GM18519 (cell line): Measurements from ENCODE around the gene TEX14.
"Not testable (repeated sequence)": the region's sequence is repeated elsewhere in the genome, so short reads cannot be mapped to it uniquely, and the experiment has no call there.

Source experiments
- ATAC-seq: cut with Tn5 transposase; IDR thresholded peaks from one replicate; pipeline ENCODE4 v1.9.1; 2021; ENCODE audit warnings: mild to moderate bottlenecking, moderate library complexity; ENCODE audit not compliant: unreplicated experiment, low FRiP score

Gene TEX14

DNA sequence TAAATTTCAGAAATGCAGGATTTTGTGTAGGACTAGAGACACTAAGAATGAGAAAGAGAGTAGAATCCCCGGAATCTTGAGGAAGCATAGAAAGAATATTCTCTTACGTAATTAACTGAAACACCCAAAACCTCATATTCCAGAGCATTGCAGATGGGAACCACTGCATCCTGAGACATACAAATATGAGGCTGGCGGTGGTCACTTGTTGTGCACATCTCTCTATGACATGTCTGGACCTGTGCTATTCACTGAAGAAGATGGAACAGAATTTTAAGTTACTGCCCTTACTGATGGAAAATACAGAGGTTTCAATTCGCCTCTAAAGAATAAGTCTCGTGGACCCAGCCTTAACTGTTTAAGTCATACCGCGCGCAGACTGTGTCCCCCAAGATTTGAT, 1.4 kb upstream of the TEX14 start:
- no peak for ATAC-seq

DNA sequence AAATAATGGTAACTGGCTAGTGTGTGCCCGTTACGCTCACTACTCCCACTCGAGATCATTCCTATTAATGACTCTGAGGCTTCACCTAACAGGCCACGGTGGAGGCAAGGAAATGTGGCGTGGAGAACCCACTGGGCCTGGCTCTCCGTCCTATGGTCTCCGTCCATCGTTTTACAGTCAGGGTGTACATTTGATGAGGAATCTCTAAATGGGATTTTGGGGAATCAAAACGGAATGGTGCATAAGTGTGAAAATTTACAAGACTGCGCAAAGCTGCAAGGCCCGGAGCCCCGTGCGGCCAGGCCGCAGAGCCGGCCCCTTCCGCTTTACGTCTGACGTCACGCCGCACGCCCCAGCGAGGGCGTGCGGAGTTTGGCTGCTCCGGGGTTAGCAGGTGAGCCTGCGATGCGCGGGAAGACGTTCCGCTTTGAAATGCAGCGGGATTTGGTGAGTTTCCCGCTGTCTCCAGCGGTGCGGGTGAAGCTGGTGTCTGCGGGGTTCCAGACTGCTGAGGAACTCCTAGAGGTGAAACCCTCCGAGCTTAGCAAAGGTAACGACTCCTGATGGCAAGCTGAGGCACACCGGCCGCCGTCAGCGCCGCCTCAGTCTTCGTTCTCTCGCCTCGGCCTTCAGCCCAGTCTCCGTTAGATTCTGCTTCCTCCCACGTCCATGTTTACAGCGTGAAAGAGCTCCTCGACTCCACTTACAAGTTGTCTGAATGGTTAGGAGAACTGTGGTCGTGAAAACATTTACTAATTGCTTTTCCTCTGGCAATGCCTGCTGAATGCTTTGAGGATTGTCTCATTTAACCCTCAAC, 602 bp upstream of the TEX14 start, which contains the start of gene RAD51C:
Gene RAD51C, plus strand, starts transcription at position 364 of the 817 bp plus-strand sequence. Its CDS starts 42 bp downstream, at position 406.
- ATAC-seq, result peak; percentile 80

DNA sequence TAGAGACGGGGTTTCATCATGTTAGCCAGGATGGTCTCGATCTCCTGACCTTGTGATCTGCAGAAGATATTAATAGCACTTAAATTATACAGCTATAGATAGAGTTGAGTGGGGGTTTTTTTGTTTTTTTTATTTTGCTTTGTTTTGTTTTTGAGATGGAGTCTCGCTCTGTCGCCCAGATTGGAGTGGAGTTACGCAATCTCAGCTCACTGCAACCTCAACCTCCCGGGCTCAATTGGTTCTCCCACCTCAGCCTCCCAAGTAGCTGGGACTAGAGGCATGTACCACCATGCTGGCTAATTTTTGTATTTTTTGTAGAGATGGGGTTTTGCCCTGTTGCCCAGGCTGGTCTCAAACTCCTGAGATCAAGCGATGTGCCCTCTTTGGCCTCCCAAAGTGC, 1.8 kb downstream of the TEX14 start:
- not testable (repeated sequence) for ATAC-seq

DNA sequence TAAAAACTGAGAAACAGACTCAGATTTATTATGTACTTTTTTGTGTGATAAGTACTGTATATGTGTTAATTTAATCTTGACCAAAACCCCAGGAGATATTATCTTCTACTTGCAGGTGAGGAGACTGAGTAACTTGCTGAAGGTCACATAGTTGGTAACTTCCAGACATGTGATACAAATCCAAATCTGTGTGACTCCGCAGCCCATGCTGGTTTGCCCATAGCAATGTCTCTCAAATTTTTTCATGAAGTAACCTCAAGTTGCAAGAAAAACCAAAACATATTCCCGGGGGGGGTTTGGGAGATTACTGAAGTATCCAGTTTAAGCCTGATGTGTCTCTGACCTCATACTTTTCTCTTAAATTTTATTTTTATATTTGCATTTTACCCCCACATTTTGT, 3.3 kb downstream of the TEX14 start:
- ATAC-seq, result no peak

DNA sequence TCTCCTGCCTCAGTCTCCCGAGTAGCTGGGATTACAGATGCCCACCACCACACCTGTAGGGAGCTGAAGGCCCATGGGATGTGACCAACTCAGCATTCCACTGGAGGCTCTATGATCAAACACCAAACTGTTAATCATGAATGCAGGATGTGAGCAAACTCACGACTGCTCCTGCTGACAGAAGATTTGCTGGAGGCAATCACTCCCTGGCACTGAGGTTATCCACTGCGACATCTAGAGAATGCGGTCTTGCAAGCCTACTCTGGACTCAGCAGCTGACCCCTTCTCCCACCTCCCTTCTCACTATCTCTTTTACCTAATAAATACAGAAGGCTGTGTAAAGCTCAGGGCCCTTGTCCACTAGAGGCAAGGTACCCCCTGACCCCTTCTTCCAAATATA, 4.9 kb downstream of the TEX14 start:
- no peak for ATAC-seq

DNA sequence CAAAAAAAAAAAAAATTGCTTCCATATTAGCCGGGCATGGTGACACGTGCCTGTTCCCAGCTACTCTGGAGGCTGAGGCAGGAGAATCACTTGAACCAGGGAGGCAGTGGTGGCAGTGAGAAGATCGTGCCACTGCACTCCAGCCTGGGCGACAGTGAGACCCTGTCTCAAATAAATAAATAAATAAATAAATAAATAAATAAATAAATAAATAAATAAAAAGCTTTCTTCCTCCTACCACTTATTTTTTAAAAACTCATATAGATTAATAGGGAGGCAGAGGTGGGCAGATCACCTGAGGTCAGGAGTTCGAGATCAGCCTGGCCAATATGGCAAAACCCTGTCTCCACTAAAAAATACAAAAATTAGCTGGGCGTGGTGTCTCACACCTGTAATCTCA, 7.4 kb downstream of the TEX14 start:
- not testable (repeated sequence) for ATAC-seq

DNA sequence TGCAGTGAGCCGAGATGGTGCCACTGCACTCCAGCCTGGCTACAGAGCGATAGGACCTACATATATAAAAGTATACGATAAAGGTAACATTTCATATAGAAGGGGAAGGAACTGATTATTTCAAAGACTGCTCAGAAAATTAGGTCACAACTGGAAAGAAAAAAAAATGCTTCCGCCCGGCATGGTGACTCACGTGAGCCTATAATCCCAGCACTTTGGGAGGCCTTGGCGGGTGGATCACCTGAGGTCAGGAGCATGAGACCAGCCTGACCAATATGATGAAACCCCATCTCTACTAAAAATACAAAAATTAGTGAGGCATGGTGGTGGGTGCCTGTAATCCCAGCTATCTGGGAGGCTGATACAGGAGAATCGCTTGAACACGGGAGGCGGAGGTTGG, 7.8 kb downstream of the TEX14 start:
- no peak for ATAC-seq

DNA sequence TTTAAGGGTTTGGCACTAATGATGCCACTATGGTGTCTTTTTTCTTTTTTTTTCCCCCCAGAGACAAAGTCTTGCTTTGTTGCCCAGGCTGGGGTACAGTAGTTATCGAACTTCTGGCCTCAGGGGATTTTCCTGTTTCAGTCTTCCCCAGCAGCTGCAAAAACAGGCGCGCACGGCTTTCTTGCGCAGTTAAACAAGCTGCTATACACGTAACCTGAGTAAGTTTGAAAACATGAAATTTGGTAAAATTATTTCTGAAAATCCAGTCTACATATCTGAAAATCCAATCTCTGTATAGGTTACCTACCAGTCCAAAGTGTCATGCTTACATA, 11.8 kb downstream of the TEX14 start:
- no peak for ATAC-seq

DNA sequence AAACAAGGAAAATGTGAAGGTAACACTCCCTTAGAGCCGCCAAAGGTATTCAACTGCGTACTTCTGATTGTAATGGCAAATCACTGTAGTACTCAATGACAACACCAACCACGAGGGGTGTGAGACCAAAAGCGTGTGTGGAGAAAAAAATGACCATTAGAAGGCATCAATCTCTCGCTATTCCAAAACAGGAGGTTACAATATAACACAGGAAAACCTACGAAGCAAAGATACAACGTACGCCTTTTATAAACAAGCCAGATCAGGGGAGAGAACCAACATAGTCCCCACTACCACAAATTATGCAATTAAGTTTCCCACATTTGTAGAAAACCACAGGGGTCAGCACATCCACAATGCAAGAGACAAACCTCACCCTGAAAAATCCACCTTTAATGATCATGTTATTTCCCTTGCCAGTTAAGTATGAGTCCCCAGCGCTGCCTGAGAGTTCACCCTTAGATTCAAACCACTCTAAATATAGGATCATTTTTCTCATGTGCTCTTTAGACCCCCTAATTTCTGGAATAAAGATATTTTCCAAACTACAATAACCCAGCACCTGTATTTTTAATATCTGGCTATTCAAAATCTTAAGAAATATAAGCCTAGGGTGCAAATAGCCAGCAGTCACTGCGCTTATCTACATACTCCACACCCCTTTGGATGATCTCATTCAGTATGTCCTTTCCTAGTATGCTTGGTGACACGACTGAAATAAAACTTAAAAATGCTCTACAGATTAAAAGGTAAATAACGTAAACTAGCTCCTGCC, 12.4 kb downstream of the TEX14 start:
- no peak for ATAC-seq

DNA sequence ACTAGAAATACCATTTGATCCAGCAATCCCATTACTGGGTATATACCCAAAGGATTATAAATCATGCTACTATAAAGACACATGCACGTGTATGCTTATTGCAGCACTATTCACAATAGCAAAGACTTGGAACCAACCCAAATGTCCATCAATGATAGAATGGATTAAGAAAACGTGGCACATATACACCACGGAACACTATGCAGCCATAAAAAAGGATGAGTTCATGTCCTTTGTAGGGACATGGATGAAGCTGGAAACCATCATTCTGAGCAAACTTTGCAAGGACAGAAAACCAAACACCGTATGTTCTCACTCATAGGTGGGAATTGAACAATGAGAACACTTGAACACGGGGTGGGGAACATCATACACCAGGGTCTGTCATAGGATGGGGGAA, 13.6 kb downstream of the TEX14 start:
- not testable (repeated sequence) for ATAC-seq

DNA sequence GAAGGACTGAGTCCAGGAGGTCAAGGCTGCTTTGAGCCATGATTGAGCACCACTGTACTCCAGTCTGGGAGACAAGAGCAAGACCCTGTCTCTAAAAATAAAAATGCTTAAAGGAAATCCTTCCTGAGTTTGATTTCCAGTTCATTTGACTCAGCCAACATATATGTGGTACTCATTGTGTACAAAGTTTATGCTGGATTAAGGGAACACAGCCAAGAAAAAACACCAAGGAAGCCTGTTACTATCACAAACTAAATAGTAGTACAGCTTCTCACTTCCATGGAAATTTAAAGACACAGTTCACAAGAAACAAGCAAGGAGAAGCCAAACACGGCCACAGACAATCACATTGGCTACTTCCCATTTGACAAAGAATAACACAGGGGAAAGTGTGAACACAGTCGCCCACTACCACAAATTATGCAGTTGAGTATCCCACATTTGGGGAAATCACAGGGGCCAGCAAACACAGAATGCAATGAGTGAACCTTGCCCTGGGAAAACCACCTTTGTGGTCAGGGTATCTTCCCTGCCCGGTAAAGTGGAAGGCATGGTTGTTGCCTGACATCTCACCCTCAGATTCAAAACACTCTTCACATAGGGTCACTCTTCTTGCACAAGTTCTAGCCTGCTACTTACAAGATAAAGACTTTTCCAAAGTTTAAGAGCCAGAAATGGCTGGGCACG, 14.5 kb downstream of the TEX14 start:
- no peak for ATAC-seq

DNA sequence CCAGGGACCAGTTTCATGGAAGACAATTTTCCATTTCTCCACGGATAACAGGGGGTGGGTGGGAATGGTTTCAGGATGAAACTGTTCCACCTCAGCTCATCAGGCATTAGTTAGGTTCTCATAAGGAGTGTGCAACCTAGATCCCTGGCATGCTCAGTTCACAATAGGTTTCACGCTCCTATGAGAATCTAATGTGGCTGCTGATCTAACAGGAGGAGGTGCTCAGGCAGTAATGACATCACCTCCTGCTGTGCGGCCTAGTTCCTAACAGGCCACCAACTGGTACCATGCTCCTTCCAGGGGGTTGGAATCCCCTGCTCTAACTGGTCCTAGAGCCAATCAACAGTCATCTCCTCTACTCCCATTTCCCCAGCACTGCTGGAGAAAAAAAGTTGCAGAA, 19.9 kb downstream of the TEX14 start:
- ATAC-seq, result no peak

DNA sequence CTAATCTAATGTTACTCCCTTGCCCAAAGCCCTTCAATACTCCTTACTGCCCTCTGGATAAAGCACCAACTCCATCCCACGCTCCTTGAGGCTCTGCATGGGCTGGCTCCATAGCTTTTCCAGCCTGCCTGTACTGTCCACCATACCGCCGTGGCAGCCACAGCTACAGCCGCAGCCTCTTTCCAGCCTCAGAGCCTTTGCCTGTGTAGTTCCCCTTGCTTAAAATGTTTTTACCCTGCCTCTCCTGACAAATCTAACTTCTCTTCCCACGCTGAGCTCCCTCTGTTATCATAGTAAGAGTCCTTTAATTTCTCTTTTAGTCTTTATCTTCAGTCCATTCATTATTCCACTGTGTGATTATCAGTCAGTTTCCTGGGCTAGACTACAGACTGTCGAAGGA, 22.0 kb downstream of the TEX14 start:
- ATAC-seq, result no peak

DNA sequence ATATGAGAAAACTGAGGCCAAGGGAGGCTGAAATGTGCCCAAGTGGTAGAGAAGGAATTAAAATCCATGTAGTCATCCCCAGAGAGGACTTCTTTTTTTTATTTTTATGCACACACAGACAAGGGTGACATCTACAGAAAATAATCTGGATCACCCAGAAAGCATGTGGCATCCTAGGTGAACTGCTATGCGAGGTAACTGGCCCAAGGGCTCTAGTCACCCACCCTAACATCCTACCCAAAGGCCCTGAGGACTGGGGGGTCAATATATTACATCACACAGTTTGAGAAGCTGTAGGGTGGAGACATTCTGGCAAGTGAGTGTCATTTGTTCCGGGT, 23.3 kb downstream of the TEX14 start:
- no peak for ATAC-seq

DNA sequence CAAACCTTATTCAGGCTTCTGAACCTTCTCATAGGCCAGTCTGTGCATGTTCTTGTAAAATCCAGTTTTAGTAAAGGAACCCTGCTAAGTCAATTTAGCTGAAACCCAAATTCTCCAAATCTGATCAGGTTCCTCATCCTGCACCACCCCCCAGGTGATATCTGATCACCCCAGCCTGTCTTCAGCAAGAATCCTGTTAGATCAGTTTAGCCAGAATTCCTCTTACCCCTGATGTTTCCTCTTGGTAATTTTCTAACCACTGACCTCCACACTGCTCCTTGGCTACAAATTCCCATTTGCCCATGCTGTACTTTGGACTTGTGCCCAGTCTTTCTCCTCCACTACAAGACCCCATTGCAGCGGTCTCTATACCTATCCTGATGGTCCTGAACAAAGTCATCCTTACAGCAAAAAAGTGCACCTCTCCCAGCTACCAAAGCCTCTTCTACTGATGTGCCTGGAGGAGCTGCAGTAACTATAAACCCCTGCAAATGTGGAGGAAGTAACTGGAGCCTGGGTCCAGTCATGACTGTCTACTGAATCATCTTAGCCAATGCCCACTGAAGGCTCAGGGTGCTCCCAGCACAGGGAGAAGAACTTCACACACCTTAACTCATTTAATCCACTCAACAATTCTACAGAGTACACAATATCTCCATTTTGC, 23.8 kb downstream of the TEX14 start:
- no peak for ATAC-seq

DNA sequence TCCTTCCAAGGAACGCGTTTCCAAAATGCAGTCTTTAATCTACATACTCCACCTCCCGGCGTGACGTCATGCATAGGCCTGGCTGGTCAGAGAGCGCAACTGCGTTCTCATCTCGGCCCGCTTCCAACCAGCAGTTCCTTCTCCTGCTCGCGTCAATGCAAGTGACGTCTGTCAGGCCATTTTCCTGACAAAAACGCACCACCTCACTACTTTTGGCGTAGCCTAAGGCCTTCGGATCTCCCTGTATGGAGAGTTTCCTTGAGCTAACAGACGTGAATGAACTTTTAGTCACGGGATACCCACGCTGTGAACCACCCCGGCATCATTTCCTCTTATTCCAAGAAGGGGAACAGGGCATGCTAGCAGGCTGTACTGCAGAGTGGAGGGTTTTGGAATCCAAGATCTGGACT, 25.0 kb downstream of the TEX14 start:
- ATAC-seq, result no peak

DNA sequence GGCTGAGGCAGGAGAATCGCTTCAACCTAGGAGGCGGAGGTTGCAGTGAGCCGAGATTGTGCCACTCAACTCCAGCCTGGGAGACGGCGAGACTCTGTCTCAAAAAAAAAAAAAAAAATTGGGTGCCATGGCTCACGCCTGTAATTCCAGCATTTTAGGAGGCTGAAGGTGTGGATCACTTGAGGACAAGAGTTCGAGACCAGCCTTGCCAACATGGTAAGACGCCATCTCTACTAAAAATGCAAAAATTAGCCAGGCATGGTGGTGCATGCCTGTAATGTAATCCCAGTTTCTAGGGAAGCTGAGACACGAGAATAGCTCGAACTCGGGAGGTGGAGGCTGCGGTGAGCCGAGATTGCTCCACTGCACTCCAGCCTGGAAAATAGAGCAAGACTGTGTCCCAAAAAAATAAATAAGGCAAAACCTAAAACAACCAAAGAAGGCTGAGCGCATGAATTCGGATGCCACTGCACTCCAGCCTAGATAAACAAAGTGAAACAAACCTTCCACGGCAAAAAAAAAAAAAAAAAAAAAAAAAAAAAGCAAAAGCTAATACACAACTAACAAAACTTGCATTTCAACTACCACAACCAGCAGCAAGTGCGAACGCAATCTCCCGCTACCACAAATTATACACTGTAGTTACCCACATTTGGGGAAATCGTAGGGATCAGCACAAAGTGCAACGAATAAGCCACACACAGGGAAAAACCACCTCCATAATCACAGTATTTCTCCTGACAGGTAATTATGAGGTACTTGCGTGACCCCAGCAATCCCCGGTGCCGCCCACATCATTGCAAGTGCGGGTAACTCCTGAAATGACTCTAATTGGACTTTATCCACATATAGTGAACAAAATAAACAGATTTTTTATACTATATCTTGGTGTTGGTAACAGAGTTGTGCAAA, 25.6 kb downstream of the TEX14 start:
- no peak for ATAC-seq

DNA sequence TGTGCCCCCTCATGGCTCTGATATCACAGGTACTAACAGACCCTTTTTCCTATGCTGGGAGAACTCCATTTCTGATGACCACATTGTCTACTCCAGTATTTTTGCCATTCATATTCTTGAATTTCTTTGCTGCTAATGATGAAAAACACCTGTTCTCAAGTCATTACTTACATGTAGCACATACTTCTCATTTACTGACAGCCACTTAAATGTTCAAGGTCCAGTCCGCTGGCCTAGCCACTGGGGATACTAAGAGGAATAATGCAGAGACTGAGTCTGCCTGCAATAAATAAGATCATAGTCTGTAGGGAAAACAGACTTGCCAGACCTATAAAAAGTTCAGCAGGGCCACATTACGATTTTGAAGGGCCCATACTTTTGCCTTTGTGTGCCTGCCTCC, 27.5 kb downstream of the TEX14 start:
- no peak for ATAC-seq

DNA sequence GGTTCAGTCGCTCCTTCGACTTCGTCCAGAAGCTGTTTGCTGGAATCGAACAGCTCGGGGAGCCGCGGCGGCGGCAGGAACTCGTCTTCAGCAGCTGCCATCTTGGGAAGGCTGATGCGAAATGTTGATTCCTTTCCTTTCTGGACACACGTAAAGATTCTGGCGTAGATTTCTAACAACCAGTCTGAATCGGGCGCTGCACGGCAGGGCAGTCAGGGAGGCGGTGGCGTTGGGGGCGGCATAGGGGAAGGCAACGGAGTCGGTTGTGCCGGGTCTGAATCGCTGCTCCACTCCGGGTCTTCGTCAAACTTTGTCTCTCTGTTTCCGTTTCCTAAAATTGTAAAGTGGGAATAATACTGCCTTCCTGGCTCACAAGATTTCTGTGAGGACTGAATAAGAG, 30.3 kb downstream of the TEX14 start:
- ATAC-seq, result no peak

DNA sequence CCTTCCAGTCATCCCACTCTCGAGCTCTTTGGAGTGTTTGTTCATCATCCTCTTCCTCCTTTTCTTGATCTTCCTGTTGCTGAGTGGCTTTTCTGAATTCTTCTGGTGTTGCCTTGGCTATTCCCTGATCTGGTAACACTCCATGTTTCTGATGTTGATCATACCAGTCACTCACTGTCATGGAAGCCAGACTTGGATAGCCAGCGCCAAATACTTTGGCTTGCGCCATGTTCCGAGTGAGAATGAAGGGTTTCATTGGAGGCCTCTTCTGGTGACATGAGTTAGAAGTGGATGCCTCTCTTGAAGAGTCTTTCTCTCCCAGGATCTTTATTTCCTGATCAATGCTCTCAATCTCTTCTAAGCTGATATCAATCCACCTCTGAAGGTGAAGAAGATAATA, 31.2 kb downstream of the TEX14 start:
- ATAC-seq, result no peak
